Fibroblast of mammary gland (primary cell): ENCODE results near the gene CFAP77.

Source experiments
- DNase-seq: peaks from one replicate; pipeline ENCODE4 v3.0.0-alpha.2; 2010; ENCODE audit warnings: low read depth
- H3K4me3 ChIP-seq: 2 replicates; pipeline ENCODE4 v1.5.1; 2011; ENCODE audit warnings: low read depth, mild to moderate bottlenecking, low read length, moderate library complexity; ENCODE audit not compliant: control insufficient read depth
- TF ChIP-seq, protein P1 (sequence below): conservative IDR thresholded peaks from 2 replicates; pipeline ENCODE4 v1.5.1; 2011; ENCODE audit warnings: low read depth, low read length, inconsistent platforms; ENCODE audit not compliant: control insufficient read depth, insufficient read depth

CFAP77 gene

GRCh38 chr9:132415181-132415580, 5.2 kb downstream of the CFAP77 start:
- no peak for DNase-seq
- no peak overlapping the region for H3K4me3 ChIP-seq
- TF ChIP-seq, protein P1, sequence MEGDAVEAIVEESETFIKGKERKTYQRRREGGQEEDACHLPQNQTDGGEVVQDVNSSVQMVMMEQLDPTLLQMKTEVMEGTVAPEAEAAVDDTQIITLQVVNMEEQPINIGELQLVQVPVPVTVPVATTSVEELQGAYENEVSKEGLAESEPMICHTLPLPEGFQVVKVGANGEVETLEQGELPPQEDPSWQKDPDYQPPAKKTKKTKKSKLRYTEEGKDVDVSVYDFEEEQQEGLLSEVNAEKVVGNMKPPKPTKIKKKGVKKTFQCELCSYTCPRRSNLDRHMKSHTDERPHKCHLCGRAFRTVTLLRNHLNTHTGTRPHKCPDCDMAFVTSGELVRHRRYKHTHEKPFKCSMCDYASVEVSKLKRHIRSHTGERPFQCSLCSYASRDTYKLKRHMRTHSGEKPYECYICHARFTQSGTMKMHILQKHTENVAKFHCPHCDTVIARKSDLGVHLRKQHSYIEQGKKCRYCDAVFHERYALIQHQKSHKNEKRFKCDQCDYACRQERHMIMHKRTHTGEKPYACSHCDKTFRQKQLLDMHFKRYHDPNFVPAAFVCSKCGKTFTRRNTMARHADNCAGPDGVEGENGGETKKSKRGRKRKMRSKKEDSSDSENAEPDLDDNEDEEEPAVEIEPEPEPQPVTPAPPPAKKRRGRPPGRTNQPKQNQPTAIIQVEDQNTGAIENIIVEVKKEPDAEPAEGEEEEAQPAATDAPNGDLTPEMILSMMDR: no peak

- DNase-seq: no peak
- TF ChIP-seq, protein P1: no peak
- H3K4me3 ChIP-seq: no peak overlapping the region
These were observed 8.8 kb downstream of the CFAP77 start for GRCh38 chr9:132418726-132419363.

DNA sequence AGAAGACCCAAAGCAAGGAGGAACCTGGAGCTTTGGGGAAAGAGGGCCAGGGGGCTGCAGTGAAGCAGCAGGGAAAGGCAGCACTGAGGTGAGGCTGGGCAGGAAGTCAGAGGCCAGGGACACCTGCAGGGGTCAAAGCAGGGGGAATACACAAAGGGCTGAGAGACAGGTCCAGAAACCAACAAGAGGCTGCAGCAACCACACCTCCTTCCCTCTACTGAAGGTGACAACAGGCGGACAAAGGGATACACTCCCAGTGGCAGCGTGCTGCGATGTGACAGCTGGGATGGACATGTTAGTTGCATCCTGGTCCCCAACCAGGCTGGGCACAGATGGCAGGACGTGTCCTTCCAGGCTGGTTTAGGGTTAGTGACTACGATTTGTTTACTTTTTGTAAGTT, 12.6 kb downstream of the CFAP77 start:
- TF ChIP-seq, protein P1: no peak
- DNase-seq: no peak

DNA sequence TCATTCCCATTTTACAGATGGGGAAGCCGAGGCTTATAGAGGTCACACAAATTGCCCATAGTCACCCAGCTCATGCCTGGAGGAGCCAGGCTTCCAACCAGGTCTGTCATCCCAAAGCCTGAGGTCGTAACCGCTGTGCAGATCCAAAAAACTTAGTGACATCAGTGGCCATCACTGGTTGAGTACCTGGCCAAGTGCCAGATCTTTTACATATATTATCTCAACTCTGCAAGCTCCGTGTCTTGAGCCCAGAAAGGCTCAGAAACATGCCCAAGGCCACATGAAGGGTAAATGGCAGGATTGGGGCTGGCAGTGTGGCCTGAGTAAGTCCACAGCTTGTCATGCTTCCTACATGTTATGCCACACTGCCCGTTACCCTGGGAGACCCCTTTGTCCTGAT, 13.5 kb downstream of the CFAP77 start:
- no peak overlapping the region for H3K4me3 ChIP-seq
- TF ChIP-seq, protein P1: no peak
- no peak for DNase-seq

More for the DNA sequence above, 12.6 kb downstream of the CFAP77 start:
- no peak overlapping the region for H3K4me3 ChIP-seq

- no peak overlapping the region for H3K4me3 ChIP-seq
- DNase-seq: no peak
- TF ChIP-seq, protein P1: no peak
These were observed 15.1 kb downstream of the CFAP77 start for GRCh38 chr9:132424857-132425674.

DNA sequence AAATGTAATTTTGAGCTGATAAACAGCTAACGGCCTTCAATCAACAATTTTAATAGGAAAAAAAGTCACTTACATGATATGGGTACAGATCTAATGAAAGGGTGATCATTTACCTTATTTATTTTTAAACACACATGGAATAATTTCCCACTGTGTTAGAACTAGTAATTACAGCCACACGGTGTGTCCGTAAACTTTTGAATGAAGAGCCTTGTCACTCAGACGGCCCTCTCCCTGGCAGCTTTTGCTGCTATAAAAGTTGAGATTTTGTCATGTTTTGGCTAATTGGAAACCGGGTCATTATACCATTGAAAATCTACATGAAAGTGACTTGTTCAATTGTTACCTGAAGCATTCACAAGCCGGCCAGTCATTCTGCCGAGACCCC, 15.7 kb downstream of the CFAP77 start:
- TF ChIP-seq, protein P1: no peak

More for the DNA sequence above, 15.7 kb downstream of the CFAP77 start:
- no peak for DNase-seq
- no peak overlapping the region for H3K4me3 ChIP-seq
